T-helper 2 cell treated with Interferon-gamma antibody and Interleukin-4, amounts not matched to agents 5 μg/mL and 100 μg/mL, for 36 hours (primary cell): ENCODE results near the gene CRYL1.

ENCODE experiments used
- DNase-seq: peaks from one replicate; pipeline ENCODE4 v3.0.0; 2021; ENCODE audit warnings: low spot score
- H3K27ac Mint-ChIP-seq: one replicate; pipeline ENCODE4 v1.8.0; 2021; ENCODE audit warnings: mild to moderate bottlenecking, mixed read lengths
- H3K27me3 Mint-ChIP-seq: one replicate; pipeline ENCODE4 v1.8.0; 2021; ENCODE audit warnings: low read depth, mixed read lengths
- H3K36me3 Mint-ChIP-seq: one replicate; pipeline ENCODE4 v1.8.0; 2021; ENCODE audit warnings: low read depth, mixed read lengths
- H3K4me1 Mint-ChIP-seq: one replicate; pipeline ENCODE4 v1.8.0; 2021; ENCODE audit warnings: low read depth, mixed read lengths
- H3K4me3 Mint-ChIP-seq: one replicate; pipeline ENCODE4 v1.8.0; 2022; ENCODE audit warnings: mild to moderate bottlenecking, moderate library complexity, mixed read lengths
- H3K9me3 Mint-ChIP-seq: one replicate; pipeline ENCODE4 v1.8.0; 2021; ENCODE audit warnings: mixed read lengths

CRYL1 gene

GRCh38 chr13:20381401-20381800, 144.3 kb downstream of the CRYL1 start:
- Mint-ChIP-seq H3K4me3 (no peak overlapping the region), H3K9me3 (no peaks in the 10 kb centered on the region), H3K4me1 (no peaks in the 10 kb centered on the region), H3K27me3 (peaks cover 6% of the 10 kb centered on the region), H3K36me3 (no peaks in the 10 kb centered on the region), H3K27ac (no peak overlapping the region)
- no peak for DNase-seq

GRCh38 chr13:20378721-20379120, 146.9 kb downstream of the CRYL1 start:
- H3K27ac Mint-ChIP-seq, result no peak overlapping the region
- no peak overlapping the region for H3K4me3 Mint-ChIP-seq
- no peaks in the 10 kb centered on the region for H3K4me1 Mint-ChIP-seq
- no peak for DNase-seq
- H3K9me3 Mint-ChIP-seq, result no peaks in the 10 kb centered on the region
- H3K36me3 Mint-ChIP-seq, result no peaks in the 10 kb centered on the region
- peaks cover 8% of the 10 kb centered on the region for H3K27me3 Mint-ChIP-seq

GRCh38 chr13:20377720-20378119, 147.9 kb downstream of the CRYL1 start:
- Mint-ChIP-seq H3K27me3 (peaks cover 8% of the 10 kb centered on the region), H3K27ac (no peak overlapping the region), H3K36me3 (no peaks in the 10 kb centered on the region)

GRCh38 chr13:20375871-20376270, 149.8 kb downstream of the CRYL1 start:
- Mint-ChIP-seq H3K4me3 (no peak overlapping the region), H3K27me3 (peaks cover 13% of the 10 kb centered on the region), H3K4me1 (peaks cover 2% of the 10 kb centered on the region), H3K36me3 (no peaks in the 10 kb centered on the region), H3K9me3 (no peaks in the 10 kb centered on the region), H3K27ac (no peak overlapping the region)
- DNase-seq, result no peak

More at GRCh38 chr13:20377720-20378119, 147.9 kb downstream of the CRYL1 start:
- no peak for DNase-seq
- H3K9me3 Mint-ChIP-seq, result no peaks in the 10 kb centered on the region
- no peaks in the 10 kb centered on the region for H3K4me1 Mint-ChIP-seq
- no peak overlapping the region for H3K4me3 Mint-ChIP-seq

GRCh38 chr13:20373861-20374260, 151.8 kb downstream of the CRYL1 start:
- H3K27me3 Mint-ChIP-seq, result peaks cover 17% of the 10 kb centered on the region
- no peak overlapping the region for H3K27ac Mint-ChIP-seq
- H3K9me3 Mint-ChIP-seq, result no peaks in the 10 kb centered on the region
- no peaks in the 10 kb centered on the region for H3K36me3 Mint-ChIP-seq
- DNase-seq, result no peak
- peaks cover 2% of the 10 kb centered on the region for H3K4me1 Mint-ChIP-seq
- no peak overlapping the region for H3K4me3 Mint-ChIP-seq

- H3K9me3 Mint-ChIP-seq, result no peaks in the 10 kb centered on the region
- no peak overlapping the region for H3K27ac Mint-ChIP-seq
- no peak for DNase-seq
- H3K27me3 Mint-ChIP-seq, result peaks cover 22% of the 10 kb centered on the region
- peaks cover 2% of the 10 kb centered on the region for H3K4me1 Mint-ChIP-seq
- no peak overlapping the region for H3K4me3 Mint-ChIP-seq
- no peaks in the 10 kb centered on the region for H3K36me3 Mint-ChIP-seq
Observed at GRCh38 chr13:20371825-20372224, 153.8 kb downstream of the CRYL1 start.

GRCh38 chr13:20370815-20371421, 154.7 kb downstream of the CRYL1 start:
- Mint-ChIP-seq H3K4me1 (peaks cover 2% of the 10 kb centered on the region), H3K9me3 (no peaks in the 10 kb centered on the region), H3K27me3 (peaks cover 22% of the 10 kb centered on the region), H3K27ac (no peak overlapping the region), H3K36me3 (no peaks in the 10 kb centered on the region), H3K4me3 (no peak overlapping the region)
- no peak for DNase-seq

GRCh38 chr13:20369886-20370361, 155.7 kb downstream of the CRYL1 start:
- peaks cover 2% of the 10 kb centered on the region for H3K4me1 Mint-ChIP-seq
- H3K9me3 Mint-ChIP-seq, result no peaks in the 10 kb centered on the region
- DNase-seq, result no peak
- H3K4me3 Mint-ChIP-seq, result no peak overlapping the region
- no peaks in the 10 kb centered on the region for H3K36me3 Mint-ChIP-seq
- H3K27me3 Mint-ChIP-seq, result peaks cover 23% of the 10 kb centered on the region
- H3K27ac Mint-ChIP-seq, result no peak overlapping the region

GRCh38 chr13:20366056-20366455, 159.6 kb downstream of the CRYL1 start:
- H3K4me3 Mint-ChIP-seq, result no peak overlapping the region
- no peaks in the 10 kb centered on the region for H3K4me1 Mint-ChIP-seq
- no peak overlapping the region for H3K27ac Mint-ChIP-seq
- peaks cover 14% of the 10 kb centered on the region for H3K27me3 Mint-ChIP-seq
- DNase-seq, result no peak
- H3K36me3 Mint-ChIP-seq, result no peaks in the 10 kb centered on the region
- no peaks in the 10 kb centered on the region for H3K9me3 Mint-ChIP-seq

- H3K27ac Mint-ChIP-seq, result no peak overlapping the region
- H3K27me3 Mint-ChIP-seq, result peaks cover 6% of the 10 kb centered on the region
- H3K4me3 Mint-ChIP-seq, result no peak overlapping the region
- H3K4me1 Mint-ChIP-seq, result peaks cover 4% of the 10 kb centered on the region
- DNase-seq, result no peak
- H3K9me3 Mint-ChIP-seq, result no peaks in the 10 kb centered on the region
- H3K36me3 Mint-ChIP-seq, result no peaks in the 10 kb centered on the region
Observed at GRCh38 chr13:20363603-20364002, 162.1 kb downstream of the CRYL1 start.

GRCh38 chr13:20363172-20363571, 162.5 kb downstream of the CRYL1 start:
- no peak for DNase-seq
- no peak overlapping the region for H3K4me3 Mint-ChIP-seq

GRCh38 chr13:20362484-20363041, 163.1 kb downstream of the CRYL1 start:
- peaks cover 4% of the 10 kb centered on the region for H3K4me1 Mint-ChIP-seq
- H3K4me3 Mint-ChIP-seq, result no peak overlapping the region
- no peak for DNase-seq
- H3K27ac Mint-ChIP-seq, result no peak overlapping the region
- H3K36me3 Mint-ChIP-seq, result no peaks in the 10 kb centered on the region
- H3K9me3 Mint-ChIP-seq, result no peaks in the 10 kb centered on the region
- H3K27me3 Mint-ChIP-seq, result peaks cover 4% of the 10 kb centered on the region

More at GRCh38 chr13:20363172-20363571, 162.5 kb downstream of the CRYL1 start:
- Mint-ChIP-seq H3K9me3 (no peaks in the 10 kb centered on the region), H3K27ac (no peak overlapping the region), H3K4me1 (peaks cover 4% of the 10 kb centered on the region), H3K36me3 (no peaks in the 10 kb centered on the region), H3K27me3 (peaks cover 4% of the 10 kb centered on the region)

- DNase-seq, result no peak
- peaks cover 4% of the 10 kb centered on the region for H3K27me3 Mint-ChIP-seq
- H3K27ac Mint-ChIP-seq, result no peak overlapping the region
- H3K9me3 Mint-ChIP-seq, result no peaks in the 10 kb centered on the region
- H3K4me1 Mint-ChIP-seq, result peaks cover 4% of the 10 kb centered on the region
- no peaks in the 10 kb centered on the region for H3K36me3 Mint-ChIP-seq
- no peak overlapping the region for H3K4me3 Mint-ChIP-seq
Observed at GRCh38 chr13:20360835-20361412, 164.7 kb downstream of the CRYL1 start.

GRCh38 chr13:20360041-20360491, 165.6 kb downstream of the CRYL1 start:
- H3K27ac Mint-ChIP-seq, result no peak overlapping the region
- H3K36me3 Mint-ChIP-seq, result no peaks in the 10 kb centered on the region
- H3K4me1 Mint-ChIP-seq, result peaks cover 4% of the 10 kb centered on the region
- no peak for DNase-seq
- no peak overlapping the region for H3K4me3 Mint-ChIP-seq
- peaks cover 4% of the 10 kb centered on the region for H3K27me3 Mint-ChIP-seq
- no peaks in the 10 kb centered on the region for H3K9me3 Mint-ChIP-seq
